ENCODE data around the gene ST7L.

ST7L gene

DNA sequence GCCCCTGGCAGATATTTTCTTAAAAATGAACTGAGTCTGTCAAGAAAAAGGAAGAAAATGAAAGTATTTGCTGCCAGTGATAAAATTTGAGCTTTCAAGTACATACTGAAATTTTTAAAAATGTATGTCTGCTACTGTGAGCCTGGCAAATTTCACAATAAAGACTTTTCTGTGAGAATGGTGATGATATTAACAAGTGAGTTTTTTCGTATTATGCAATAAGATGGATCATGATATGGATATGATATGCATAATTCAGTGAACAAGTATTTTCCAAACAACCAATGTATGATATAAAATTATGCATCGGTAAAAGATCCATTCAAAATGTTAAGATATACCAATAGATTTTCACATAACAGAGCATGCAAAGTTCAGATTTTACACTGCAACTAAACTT lies 15.9 kb downstream of the ST7L start:
- no peaks in the 10 kb centered on the region for H4K20me1 ChIP-seq (ENCODE audit: insufficient read depth, low read length)
- no peaks in the 10 kb centered on the region for H3K36me3 ChIP-seq (replicated peaks; ENCODE audit: low read depth, low read length)
- no peaks in the 10 kb centered on the region for H3K79me2 ChIP-seq (ENCODE audit: low read length)
- TF ChIP-seq, protein P1, sequence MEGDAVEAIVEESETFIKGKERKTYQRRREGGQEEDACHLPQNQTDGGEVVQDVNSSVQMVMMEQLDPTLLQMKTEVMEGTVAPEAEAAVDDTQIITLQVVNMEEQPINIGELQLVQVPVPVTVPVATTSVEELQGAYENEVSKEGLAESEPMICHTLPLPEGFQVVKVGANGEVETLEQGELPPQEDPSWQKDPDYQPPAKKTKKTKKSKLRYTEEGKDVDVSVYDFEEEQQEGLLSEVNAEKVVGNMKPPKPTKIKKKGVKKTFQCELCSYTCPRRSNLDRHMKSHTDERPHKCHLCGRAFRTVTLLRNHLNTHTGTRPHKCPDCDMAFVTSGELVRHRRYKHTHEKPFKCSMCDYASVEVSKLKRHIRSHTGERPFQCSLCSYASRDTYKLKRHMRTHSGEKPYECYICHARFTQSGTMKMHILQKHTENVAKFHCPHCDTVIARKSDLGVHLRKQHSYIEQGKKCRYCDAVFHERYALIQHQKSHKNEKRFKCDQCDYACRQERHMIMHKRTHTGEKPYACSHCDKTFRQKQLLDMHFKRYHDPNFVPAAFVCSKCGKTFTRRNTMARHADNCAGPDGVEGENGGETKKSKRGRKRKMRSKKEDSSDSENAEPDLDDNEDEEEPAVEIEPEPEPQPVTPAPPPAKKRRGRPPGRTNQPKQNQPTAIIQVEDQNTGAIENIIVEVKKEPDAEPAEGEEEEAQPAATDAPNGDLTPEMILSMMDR (IDR thresholded peaks at IDR 0.05; ENCODE audit: low read depth, low read length): no peak
- no peak for TF ChIP-seq EZH2phosphoT487 (IDR thresholded peaks at IDR 0.05; ENCODE audit: low read depth)
- no peak overlapping the region for H3K9ac ChIP-seq (ENCODE audit: low read length)
- no peak overlapping the region for H2AFZ ChIP-seq (ENCODE audit: low read depth, low read length)
- H3K4me2 ChIP-seq (ENCODE audit: low read length): no peak overlapping the region
- H3K27me3 ChIP-seq (ENCODE audit: low read depth, low read length): no peaks in the 10 kb centered on the region
- no peaks in the 10 kb centered on the region for H3K9me3 ChIP-seq (ENCODE audit: insufficient read depth, low read length)
- no peak overlapping the region for H3K27ac ChIP-seq (ENCODE audit: low read length)
- peaks cover 22% of the 10 kb centered on the region for H3K4me1 ChIP-seq (ENCODE audit: low read length)
- H3K4me3 ChIP-seq (ENCODE audit: low read length): no peak overlapping the region

DNA sequence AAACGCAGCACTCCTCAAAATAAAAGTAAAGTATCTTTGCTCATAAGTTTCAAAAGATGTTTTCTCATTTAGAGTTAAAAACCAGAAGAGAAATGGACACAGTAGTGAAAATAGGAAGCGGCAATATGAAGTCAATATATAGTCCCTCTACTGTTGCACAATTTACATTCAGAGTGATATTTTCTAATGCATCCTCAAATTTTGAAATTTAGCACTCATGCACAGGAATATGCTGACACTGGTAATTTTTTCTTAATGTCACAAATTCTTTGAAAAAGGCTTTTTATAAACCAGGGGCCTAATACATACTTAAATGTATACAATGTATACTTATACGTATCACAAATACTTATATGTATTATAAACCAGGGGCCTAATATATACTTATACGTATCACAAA lies 19.5 kb downstream of the ST7L start:
- no peak overlapping the region for H2AFZ ChIP-seq (ENCODE audit: low read depth, low read length)
- H3K9me3 ChIP-seq (ENCODE audit: insufficient read depth, low read length): no peaks in the 10 kb centered on the region
- H3K79me2 ChIP-seq (ENCODE audit: low read length): no peaks in the 10 kb centered on the region
- H3K27ac ChIP-seq (ENCODE audit: low read length): no peak overlapping the region
- TF ChIP-seq EZH2phosphoT487 (IDR thresholded peaks at IDR 0.05; ENCODE audit: low read depth): no peak
- TF ChIP-seq, protein P1 (IDR thresholded peaks at IDR 0.05; ENCODE audit: low read depth, low read length): no peak
- no peaks in the 10 kb centered on the region for H4K20me1 ChIP-seq (ENCODE audit: insufficient read depth, low read length)
- no peak overlapping the region for H3K4me3 ChIP-seq (ENCODE audit: low read length)
- no peaks in the 10 kb centered on the region for H3K4me1 ChIP-seq (ENCODE audit: low read length)
- H3K36me3 ChIP-seq (replicated peaks; ENCODE audit: low read depth, low read length): no peaks in the 10 kb centered on the region
- no peak overlapping the region for H3K4me2 ChIP-seq (ENCODE audit: low read length)
- no peaks in the 10 kb centered on the region for H3K27me3 ChIP-seq (ENCODE audit: low read depth, low read length)
- H3K9ac ChIP-seq (ENCODE audit: low read length): no peak overlapping the region

DNA sequence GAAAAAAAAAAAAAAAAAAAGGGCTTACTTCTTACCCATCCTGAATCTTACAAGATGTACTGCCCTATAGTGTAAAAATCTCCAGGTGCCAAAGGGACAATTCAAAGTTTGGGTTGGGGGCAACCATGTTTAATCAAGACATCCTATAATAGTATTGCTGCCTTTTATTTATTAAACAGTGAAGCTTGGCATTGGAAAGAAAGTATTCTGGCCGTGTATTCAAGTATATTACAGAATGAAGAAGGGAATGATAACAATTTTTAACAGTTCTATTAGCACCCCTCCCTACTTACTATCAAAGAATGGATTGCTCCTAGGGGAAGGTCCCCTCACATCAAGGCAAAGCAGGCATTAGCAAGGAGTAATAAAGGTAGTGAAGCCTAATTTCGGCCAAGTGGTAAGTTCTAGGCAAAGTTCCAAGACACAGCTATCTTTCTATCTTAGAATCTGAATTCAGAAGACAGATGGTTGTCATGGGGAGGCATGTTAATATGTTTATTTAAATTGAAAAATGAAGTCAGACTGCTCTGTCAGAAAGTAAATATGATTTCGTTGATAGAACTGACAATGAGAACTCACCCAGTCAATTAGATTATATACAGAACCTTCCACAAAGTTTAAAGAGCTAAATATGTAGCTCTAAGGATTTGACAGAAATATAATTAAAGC lies 24.6 kb downstream of the ST7L start:
- peaks cover 2% of the 10 kb centered on the region for H3K36me3 ChIP-seq (replicated peaks; ENCODE audit: low read depth, low read length)
- no peak overlapping the region for H2AFZ ChIP-seq (ENCODE audit: low read depth, low read length)
- H3K4me1 ChIP-seq (ENCODE audit: low read length): no peaks in the 10 kb centered on the region
- no peaks in the 10 kb centered on the region for H3K27me3 ChIP-seq (ENCODE audit: low read depth, low read length)
- no peak overlapping the region for H3K4me3 ChIP-seq (ENCODE audit: low read length)
- TF ChIP-seq, protein P1 (IDR thresholded peaks at IDR 0.05; ENCODE audit: low read depth, low read length): no peak
- TF ChIP-seq EZH2phosphoT487 (IDR thresholded peaks at IDR 0.05; ENCODE audit: low read depth): no peak
- H3K4me2 ChIP-seq (ENCODE audit: low read length): no peak overlapping the region
- no peaks in the 10 kb centered on the region for H4K20me1 ChIP-seq (ENCODE audit: insufficient read depth, low read length)
- no peaks in the 10 kb centered on the region for H3K9me3 ChIP-seq (ENCODE audit: insufficient read depth, low read length)
- no peak overlapping the region for H3K9ac ChIP-seq (ENCODE audit: low read length)
- no peaks in the 10 kb centered on the region for H3K79me2 ChIP-seq (ENCODE audit: low read length)
- no peak overlapping the region for H3K27ac ChIP-seq (ENCODE audit: low read length)

DNA sequence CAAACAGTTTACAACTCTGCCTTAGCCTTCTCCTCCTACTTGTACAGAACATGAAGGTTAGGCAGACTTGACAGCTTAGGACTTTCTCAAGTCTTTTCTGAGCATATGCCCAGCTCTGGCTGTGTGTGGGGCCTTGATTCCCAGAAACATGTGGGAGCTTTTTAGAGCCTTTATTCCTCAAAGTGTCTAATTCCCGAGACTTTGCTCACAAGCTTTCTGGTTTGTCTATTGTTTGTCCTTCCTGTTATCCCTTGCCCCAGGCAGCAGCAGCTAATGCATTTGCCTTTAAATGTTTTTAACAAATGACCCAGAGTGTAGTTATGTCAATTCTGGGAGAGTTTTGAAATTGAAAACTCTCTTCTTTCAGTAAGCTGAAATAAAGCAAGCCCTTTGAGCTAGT lies 29.2 kb downstream of the ST7L start:
- peaks cover 2% of the 10 kb centered on the region for H3K36me3 ChIP-seq (replicated peaks; ENCODE audit: low read depth, low read length)
- H3K9me3 ChIP-seq (ENCODE audit: insufficient read depth, low read length): no peaks in the 10 kb centered on the region
- no peaks in the 10 kb centered on the region for H4K20me1 ChIP-seq (ENCODE audit: insufficient read depth, low read length)
- no peak overlapping the region for H3K4me3 ChIP-seq (ENCODE audit: low read length)
- no peaks in the 10 kb centered on the region for H3K4me1 ChIP-seq (ENCODE audit: low read length)
- no peak overlapping the region for H3K9ac ChIP-seq (ENCODE audit: low read length)
- H3K27me3 ChIP-seq (ENCODE audit: low read depth, low read length): no peaks in the 10 kb centered on the region
- H2AFZ ChIP-seq (ENCODE audit: low read depth, low read length): no peak overlapping the region
- H3K79me2 ChIP-seq (ENCODE audit: low read length): no peaks in the 10 kb centered on the region
- TF ChIP-seq, protein P1 (IDR thresholded peaks at IDR 0.05; ENCODE audit: low read depth, low read length): no peak
- no peak for TF ChIP-seq EZH2phosphoT487 (IDR thresholded peaks at IDR 0.05; ENCODE audit: low read depth)
- no peak overlapping the region for H3K27ac ChIP-seq (ENCODE audit: low read length)
- H3K4me2 ChIP-seq (ENCODE audit: low read length): no peak overlapping the region
